Measurements from ENCODE around the gene OIT3. TPM values are rescaled to one million over a fixed set of nuclear protein-coding genes. Genes with fewer than 3 reads are reported as not detected.
"Not testable (repeated sequence)": the region's sequence is repeated elsewhere in the genome, so short reads cannot be mapped to it uniquely, and the experiment has no call there.

Gene OIT3
- total RNA-seq, 4 donors from 2014 or later = not detected

DNA sequence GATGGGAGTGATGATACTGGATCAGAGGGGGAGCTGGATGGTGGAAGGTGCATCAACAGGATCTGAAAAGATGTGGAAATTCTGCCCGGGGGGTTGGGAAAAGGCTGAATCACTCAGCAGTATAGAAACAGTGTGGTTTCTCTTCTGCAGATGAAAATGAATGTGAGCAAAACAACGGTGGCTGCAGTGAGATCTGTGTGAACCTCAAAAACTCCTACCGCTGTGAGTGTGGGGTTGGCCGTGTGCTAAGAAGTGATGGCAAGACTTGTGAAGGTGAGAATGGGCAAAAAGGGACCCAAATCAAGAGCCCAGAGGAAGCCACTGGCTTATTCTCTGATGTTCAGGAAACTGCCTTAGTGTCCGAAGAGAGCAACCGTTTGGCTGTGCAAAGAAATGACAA lies 12.9 kb downstream of the OIT3 start:
- H3K4me3 ChIP-seq = no peak overlapping the region
- TF ChIP-seq, protein P1, sequence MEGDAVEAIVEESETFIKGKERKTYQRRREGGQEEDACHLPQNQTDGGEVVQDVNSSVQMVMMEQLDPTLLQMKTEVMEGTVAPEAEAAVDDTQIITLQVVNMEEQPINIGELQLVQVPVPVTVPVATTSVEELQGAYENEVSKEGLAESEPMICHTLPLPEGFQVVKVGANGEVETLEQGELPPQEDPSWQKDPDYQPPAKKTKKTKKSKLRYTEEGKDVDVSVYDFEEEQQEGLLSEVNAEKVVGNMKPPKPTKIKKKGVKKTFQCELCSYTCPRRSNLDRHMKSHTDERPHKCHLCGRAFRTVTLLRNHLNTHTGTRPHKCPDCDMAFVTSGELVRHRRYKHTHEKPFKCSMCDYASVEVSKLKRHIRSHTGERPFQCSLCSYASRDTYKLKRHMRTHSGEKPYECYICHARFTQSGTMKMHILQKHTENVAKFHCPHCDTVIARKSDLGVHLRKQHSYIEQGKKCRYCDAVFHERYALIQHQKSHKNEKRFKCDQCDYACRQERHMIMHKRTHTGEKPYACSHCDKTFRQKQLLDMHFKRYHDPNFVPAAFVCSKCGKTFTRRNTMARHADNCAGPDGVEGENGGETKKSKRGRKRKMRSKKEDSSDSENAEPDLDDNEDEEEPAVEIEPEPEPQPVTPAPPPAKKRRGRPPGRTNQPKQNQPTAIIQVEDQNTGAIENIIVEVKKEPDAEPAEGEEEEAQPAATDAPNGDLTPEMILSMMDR (IDR thresholded peaks at IDR 0.05) = no peak
- no peak for TF ChIP-seq EP300 (IDR thresholded peaks at IDR 0.05)
- TF ChIP-seq POLR2AphosphoS5 (IDR thresholded peaks at IDR 0.05) = no peak
- TF ChIP-seq POLR2A (IDR thresholded peaks at IDR 0.05; ENCODE audit: low read depth) = no peak
- WGBS = 87% methylated on average over 6 of the region's 6 CpGs

DNA sequence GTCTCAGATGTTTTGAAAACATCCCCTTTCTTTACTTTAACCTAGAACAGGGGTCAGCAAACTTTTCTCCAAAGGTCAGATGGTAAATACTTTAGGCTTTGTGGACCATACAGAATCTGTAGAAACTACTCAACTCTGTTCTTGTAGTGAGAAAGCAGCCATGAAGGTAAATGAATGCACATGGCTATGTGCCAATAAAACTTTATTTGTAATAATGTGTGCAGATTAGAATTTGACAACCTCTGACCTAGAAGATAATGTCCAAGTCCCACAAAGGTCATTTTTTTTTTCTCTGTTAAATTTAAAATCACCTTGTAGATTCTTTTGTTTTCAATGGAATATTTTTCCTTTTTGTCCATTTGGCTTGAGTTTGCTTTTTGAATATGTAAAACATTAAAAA lies 17.2 kb downstream of the OIT3 start:
- intact Hi-C loops (cut with DNase I) = no loop called here
- no peaks in the 10 kb centered on the region for H3K27me3 ChIP-seq
- DNase-seq (ENCODE audit: extremely low spot score) = no peak
- no peaks in the 10 kb centered on the region for H3K4me1 ChIP-seq
- H3K36me3 ChIP-seq = no peaks in the 10 kb centered on the region
- no peak overlapping the region for H3K27ac ChIP-seq (replicated peaks in 1 of 4)
- H3K4me3 ChIP-seq = no peak overlapping the region
- TF ChIP-seq, protein P1 (IDR thresholded peaks at IDR 0.05) = no peak
- TF ChIP-seq POLR2AphosphoS5 (IDR thresholded peaks at IDR 0.05) (no peak), POLR2A (IDR thresholded peaks at IDR 0.05; ENCODE audit: low read depth) (no peak), EP300 (IDR thresholded peaks at IDR 0.05) (no peak)
- H3K9me3 ChIP-seq = no peaks in the 10 kb centered on the region

More for the DNA sequence above, 12.9 kb downstream of the OIT3 start:
- no peak for DNase-seq (ENCODE audit: extremely low spot score)
- intact Hi-C loops (cut with DNase I) = no loop called here
- Histone ChIP-seq H3K27me3 (no peaks in the 10 kb centered on the region), H3K36me3 (no peaks in the 10 kb centered on the region), H3K27ac (replicated peaks in 1 of 4) (no peak overlapping the region), H3K4me1 (no peaks in the 10 kb centered on the region), H3K9me3 (no peaks in the 10 kb centered on the region)

DNA sequence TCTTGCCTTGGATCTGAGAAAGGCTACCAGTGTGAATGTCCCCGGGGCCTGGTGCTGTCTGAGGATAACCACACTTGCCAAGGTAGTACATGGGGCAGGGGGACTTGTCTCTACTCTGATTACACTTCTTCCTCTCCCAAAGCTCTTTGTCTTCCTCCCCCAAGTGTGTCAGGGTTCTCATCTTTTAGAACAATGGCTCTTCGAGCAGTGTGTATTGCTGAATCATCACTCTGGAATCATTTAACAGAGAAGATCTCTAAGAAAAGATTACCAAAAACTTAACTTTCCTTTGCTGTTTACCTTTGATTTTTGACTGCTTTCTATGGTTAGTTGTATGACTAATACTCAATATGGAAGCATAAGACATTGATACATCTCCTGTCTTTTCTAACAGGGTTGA lies 18.2 kb downstream of the OIT3 start:
- Histone ChIP-seq H3K4me1 (no peaks in the 10 kb centered on the region), H3K27ac (replicated peaks in 1 of 4) (no peak overlapping the region), H3K27me3 (no peaks in the 10 kb centered on the region), H3K9me3 (no peaks in the 10 kb centered on the region), H3K4me3 (no peak overlapping the region), H3K36me3 (no peaks in the 10 kb centered on the region)
- TF ChIP-seq POLR2AphosphoS5 (IDR thresholded peaks at IDR 0.05) = no peak
- no peak for TF ChIP-seq EP300 (IDR thresholded peaks at IDR 0.05)
- TF ChIP-seq POLR2A (IDR thresholded peaks at IDR 0.05; ENCODE audit: low read depth) = no peak
- TF ChIP-seq, protein P1 (IDR thresholded peaks at IDR 0.05) = no peak
- intact Hi-C loops (cut with DNase I) = no loop called here
- 91% methylated on average over 2 of the region's 2 CpGs for WGBS
- DNase-seq (ENCODE audit: extremely low spot score) = no peak

DNA sequence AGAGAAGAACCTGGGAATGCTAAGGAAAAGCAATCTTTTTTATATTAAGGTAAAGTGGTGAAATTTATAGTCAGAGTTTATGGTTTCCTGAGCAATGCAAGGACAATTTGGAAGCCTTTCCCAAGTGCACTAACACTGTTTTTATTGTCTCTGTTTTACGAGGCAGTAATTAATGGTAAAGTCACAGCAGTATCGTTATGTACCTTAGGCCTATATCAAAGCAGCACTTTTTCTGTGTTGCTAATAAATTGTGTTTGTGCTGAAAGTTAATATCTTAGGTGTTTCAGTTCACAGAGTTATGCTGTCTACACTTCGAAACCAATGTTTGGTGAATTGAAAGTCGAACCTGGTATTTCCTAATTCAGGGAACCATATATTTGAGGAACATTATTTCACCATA lies 19.2 kb downstream of the OIT3 start:
- intact Hi-C loops (cut with DNase I) = no loop called here
- no peaks in the 10 kb centered on the region for H3K36me3 ChIP-seq
- H3K27me3 ChIP-seq = no peaks in the 10 kb centered on the region
- H3K27ac ChIP-seq (replicated peaks in 1 of 4) = no peak overlapping the region
- H3K4me3 ChIP-seq = no peak overlapping the region
- no peaks in the 10 kb centered on the region for H3K9me3 ChIP-seq
- no peak for DNase-seq (ENCODE audit: extremely low spot score)
- no peaks in the 10 kb centered on the region for H3K4me1 ChIP-seq
- TF ChIP-seq POLR2A (IDR thresholded peaks at IDR 0.05; ENCODE audit: low read depth) = no peak
- WGBS = 92% methylated on average over 4 of the region's 4 CpGs

DNA sequence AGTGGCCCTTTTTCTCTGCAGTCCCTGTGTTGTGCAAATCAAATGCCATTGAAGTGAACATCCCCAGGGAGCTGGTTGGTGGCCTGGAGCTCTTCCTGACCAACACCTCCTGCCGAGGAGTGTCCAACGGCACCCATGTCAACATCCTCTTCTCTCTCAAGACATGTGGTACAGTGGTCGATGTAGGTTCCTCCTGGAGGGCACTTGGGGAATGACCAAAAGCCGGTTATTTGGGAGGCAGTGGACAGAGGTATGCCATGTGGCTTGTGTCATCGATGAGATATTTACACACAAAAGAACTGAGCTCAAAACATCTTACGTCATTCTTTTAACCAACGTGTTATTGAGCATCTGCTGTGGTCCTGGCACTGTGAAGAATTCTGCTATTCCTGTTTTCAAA lies 19.7 kb downstream of the OIT3 start:
- Histone ChIP-seq H3K27ac (replicated peaks in 1 of 4) (no peak overlapping the region), H3K36me3 (no peaks in the 10 kb centered on the region), H3K9me3 (no peaks in the 10 kb centered on the region), H3K27me3 (no peaks in the 10 kb centered on the region), H3K4me1 (no peaks in the 10 kb centered on the region), H3K4me3 (no peak overlapping the region)
- intact Hi-C loops (cut with DNase I) = no loop called here
- 80% methylated on average over 7 of the region's 7 CpGs for WGBS
- no peak for DNase-seq (ENCODE audit: extremely low spot score)
- TF ChIP-seq EP300 (IDR thresholded peaks at IDR 0.05) = no peak
- no peak for TF ChIP-seq POLR2AphosphoS5 (IDR thresholded peaks at IDR 0.05)
- no peak for TF ChIP-seq POLR2A (IDR thresholded peaks at IDR 0.05; ENCODE audit: low read depth)
- TF ChIP-seq, protein P1 (IDR thresholded peaks at IDR 0.05) = no peak

DNA sequence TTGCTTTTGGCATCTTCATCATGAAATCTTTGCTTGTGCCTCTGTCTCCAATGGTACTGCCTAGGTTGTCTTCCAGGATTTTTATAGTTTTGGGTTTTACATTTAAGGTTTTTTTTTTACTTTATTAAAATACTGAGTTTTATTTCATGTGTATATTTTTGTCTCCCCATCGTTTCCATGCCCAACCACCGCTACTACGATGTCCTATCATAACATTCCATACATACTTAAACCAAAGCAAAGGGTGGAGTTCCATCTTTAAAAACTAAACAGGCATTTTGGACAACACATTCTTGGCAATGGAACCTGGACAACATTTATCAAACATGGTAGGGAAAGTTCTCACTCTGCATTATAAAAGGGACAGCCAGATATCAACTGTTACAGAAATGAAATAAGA lies 23.7 kb downstream of the OIT3 start:
- H3K9me3 ChIP-seq = peaks cover 0 to 14% (median 12%) of the 10 kb centered on the region in 4 donors
- WGBS = 69% methylated on average over 3 of the region's 3 CpGs
- H3K27me3 ChIP-seq; H3K36me3 ChIP-seq; intact Hi-C loops (cut with DNase I); H3K4me1 ChIP-seq; H3K27ac ChIP-seq (replicated peaks in 1 of 4); DNase-seq (ENCODE audit: extremely low spot score); H3K4me3 ChIP-seq: not testable (repeated sequence)

DNA sequence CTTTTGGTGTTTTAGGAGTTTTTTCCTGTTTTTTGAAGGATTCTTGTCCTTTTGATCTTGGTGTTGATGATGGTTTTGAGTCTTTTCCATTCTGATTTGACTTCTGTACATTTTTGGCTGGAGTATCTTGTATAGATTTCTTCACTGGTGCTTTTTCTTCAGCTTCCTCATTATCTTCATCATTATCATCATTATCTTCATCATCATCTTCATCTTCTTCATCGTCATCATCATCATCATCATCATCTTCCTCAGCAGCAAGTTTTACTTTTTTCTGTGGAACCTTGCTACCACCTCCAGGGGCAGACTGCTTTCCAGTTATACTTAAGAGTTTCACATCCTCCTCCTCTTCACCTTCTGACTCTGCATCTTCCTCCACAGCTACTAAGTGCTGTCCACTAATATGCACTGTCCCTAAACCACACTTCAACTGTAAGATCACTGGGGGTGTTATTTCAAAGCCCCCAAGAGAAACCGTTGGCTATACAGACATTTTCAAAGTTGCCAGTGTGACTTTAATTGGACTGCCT lies 24.3 kb downstream of the OIT3 start:
- H3K27ac ChIP-seq (replicated peaks in 1 of 4); DNase-seq (ENCODE audit: extremely low spot score); H3K4me1 ChIP-seq; intact Hi-C loops (cut with DNase I); H3K4me3 ChIP-seq; H3K27me3 ChIP-seq; H3K36me3 ChIP-seq: not testable (repeated sequence)
- H3K9me3 ChIP-seq = peaks cover 0 to 15% (median 13%) of the 10 kb centered on the region in 4 donors
- 91% methylated on average over 2 of the region's 2 CpGs for WGBS

Measured in esophagus muscularis mucosa (tissue), 4 donors.